Measurements from ENCODE around the gene PDYN. TPM values are rescaled to one million over a fixed set of nuclear protein-coding genes. Genes with fewer than 3 reads are reported as not detected.

Gene PDYN
- total and polyA plus RNA-seq, 4 donors: not detected

DNA sequence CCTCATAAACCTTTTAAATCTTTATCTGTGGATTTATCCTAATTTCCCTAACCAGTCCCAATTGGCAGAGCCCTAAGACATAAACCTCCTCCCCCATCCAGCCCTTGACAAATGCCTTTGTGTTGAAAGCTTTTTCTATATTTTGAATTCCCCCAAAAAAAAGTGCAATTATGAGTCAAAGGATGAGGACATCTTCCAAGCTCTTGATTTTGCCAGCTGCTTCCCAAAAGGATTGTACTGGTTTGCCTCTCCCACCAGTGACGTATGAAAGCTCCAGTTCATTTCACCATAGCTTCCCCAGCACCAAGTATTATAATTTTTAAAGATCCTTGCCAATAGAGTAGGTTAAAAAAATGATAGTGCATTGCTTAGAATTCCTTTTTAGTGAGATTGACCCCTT lies 59.7 kb downstream of the PDYN start:
- ATAC-seq (ENCODE audit: insufficient read depth, low FRiP score) (no peak), DNase-seq (no peak)
- 47 to 58% methylated on average over 1 of the region's 1 CpG for WGBS, 2 donors
- Histone ChIP-seq H3K27me3 (ENCODE audit: control insufficient read depth in 3 of 3, insufficient read depth in 3 of 3, low read length in 2 of 3) (peaks cover 0 to 9% (median 0%) of the 10 kb centered on the region in 3 donors), H3K4me3 (no peak overlapping the region), H3K9ac (ENCODE audit: insufficient read depth in 1 of 2, low read length in 2 of 2) (no peak overlapping the region), H3K27ac (ENCODE audit: low read depth in 1 of 2, low read length in 1 of 2) (peak overlapping the region in 1 of 2 donors; percentile 47), H3K4me1 (ENCODE audit: control insufficient read depth in 5 of 5, insufficient read depth in 5 of 5, low read length in 5 of 5) (peaks cover 0 to 6% (median 0%) of the 10 kb centered on the region in 5 donors), H3K9me3 (ENCODE audit: control insufficient read depth in 4 of 4, insufficient read depth in 3 of 4, low read length in 3 of 4) (peaks cover 0 to 2% (median 0%) of the 10 kb centered on the region in 4 donors), H3K36me3 (ENCODE audit: control insufficient read depth in 4 of 4, insufficient read depth in 4 of 4, low read length in 4 of 4) (peaks cover 0 to 6% (median 0%) of the 10 kb centered on the region in 4 donors)
- TF ChIP-seq, protein P1, sequence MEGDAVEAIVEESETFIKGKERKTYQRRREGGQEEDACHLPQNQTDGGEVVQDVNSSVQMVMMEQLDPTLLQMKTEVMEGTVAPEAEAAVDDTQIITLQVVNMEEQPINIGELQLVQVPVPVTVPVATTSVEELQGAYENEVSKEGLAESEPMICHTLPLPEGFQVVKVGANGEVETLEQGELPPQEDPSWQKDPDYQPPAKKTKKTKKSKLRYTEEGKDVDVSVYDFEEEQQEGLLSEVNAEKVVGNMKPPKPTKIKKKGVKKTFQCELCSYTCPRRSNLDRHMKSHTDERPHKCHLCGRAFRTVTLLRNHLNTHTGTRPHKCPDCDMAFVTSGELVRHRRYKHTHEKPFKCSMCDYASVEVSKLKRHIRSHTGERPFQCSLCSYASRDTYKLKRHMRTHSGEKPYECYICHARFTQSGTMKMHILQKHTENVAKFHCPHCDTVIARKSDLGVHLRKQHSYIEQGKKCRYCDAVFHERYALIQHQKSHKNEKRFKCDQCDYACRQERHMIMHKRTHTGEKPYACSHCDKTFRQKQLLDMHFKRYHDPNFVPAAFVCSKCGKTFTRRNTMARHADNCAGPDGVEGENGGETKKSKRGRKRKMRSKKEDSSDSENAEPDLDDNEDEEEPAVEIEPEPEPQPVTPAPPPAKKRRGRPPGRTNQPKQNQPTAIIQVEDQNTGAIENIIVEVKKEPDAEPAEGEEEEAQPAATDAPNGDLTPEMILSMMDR (IDR thresholded peaks at IDR 0.05; ENCODE audit: control extremely low read depth, extremely low read depth): no peak

DNA sequence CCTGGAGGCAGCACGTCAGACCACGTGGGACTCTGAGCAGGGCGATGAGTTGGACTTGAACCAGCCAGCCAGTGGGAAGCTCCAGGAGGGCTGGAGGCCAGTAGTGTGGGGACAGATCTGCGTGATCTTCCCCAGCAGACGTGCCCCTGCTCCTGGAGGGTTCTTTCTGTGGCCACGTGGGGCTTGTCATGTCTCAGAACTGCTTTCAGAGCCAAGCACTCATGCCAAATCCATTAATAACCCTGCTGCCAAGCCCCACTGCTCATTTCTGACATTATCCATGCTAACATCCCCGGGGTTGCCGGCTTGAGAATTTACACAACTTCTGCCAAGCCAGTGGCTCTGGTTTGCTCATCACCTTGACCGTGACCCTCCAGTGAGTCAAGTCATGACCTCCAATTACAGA lies 60.4 kb downstream of the PDYN start:
- ATAC-seq (ENCODE audit: insufficient read depth, low FRiP score) (peak; percentile 28), DNase-seq (peak in 2 of 3 donors; percentile 7 to 39)
- Histone ChIP-seq H3K27ac (ENCODE audit: low read depth in 1 of 2, low read length in 1 of 2) (peak overlapping the region; percentile 24 to 27), H3K4me1 (ENCODE audit: control insufficient read depth in 5 of 5, insufficient read depth in 5 of 5, low read length in 5 of 5) (peaks cover 0 to 6% (median 0%) of the 10 kb centered on the region in 5 donors), H3K9me3 (ENCODE audit: control insufficient read depth in 4 of 4, insufficient read depth in 3 of 4, low read length in 3 of 4) (peaks cover 0 to 2% (median 0%) of the 10 kb centered on the region in 4 donors), H3K4me3 (no peak overlapping the region), H3K27me3 (ENCODE audit: control insufficient read depth in 3 of 3, insufficient read depth in 3 of 3, low read length in 2 of 3) (peaks cover 0 to 9% (median 0%) of the 10 kb centered on the region in 3 donors), H3K36me3 (ENCODE audit: control insufficient read depth in 4 of 4, insufficient read depth in 4 of 4, low read length in 4 of 4) (peaks cover 0 to 5% (median 0%) of the 10 kb centered on the region in 4 donors), H3K9ac (ENCODE audit: insufficient read depth in 1 of 2, low read length in 2 of 2) (no peak overlapping the region)
- 53 to 71% methylated on average over 9 of the region's 9 CpGs for WGBS, 2 donors
- TF ChIP-seq, protein P1 (IDR thresholded peaks at IDR 0.05; ENCODE audit: control extremely low read depth, extremely low read depth): no peak

DNA sequence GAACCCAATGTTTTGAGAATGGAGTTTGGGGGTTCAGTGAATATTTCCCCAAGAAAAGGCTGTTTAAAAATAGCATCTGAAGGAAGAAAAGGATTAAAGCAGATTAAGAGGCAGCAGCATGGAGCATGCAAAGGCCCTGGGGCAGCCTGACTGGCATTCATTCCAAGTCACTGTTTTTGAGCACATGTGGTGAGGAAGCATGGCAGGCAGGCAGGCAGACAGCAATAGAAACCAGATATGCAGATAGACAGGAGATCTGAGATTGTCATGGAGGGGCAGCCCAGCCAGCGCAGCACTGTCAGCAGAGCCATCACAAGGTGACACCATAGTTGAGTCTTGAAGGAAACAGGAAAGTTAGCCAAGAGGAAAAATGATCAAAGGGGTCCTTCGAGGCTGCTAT lies 60.9 kb downstream of the PDYN start:
- TF ChIP-seq, protein P1 (IDR thresholded peaks at IDR 0.05; ENCODE audit: control extremely low read depth, extremely low read depth): no peak
- no peak for ATAC-seq (ENCODE audit: insufficient read depth, low FRiP score)
- H3K27ac ChIP-seq (ENCODE audit: low read depth in 1 of 2, low read length in 1 of 2): peak overlapping the region in 1 of 2 donors; percentile 24

DNA sequence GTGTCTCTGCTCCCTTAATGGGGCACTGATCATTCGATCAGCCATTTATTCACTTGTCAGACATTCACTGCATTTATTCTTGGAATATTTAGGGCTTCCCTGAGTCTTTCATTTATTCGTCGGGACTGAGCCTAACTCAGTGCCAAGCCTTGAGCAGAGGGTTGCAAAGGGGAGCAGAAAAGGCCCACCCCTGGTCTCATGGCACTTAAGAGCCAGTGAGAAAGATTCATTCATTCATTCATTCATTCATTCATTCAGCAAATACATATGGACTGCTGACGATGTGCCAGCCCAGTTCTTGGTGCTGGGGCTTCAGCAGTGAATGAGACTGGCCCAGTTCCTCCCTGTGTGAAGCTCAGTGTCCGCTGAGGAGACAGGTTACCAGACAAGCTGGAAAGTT lies 62.0 kb downstream of the PDYN start:
- WGBS, 2 donors: 84 to 95% methylated on average over 5 of the region's 5 CpGs
- ATAC-seq (ENCODE audit: insufficient read depth, low FRiP score) (no peak), DNase-seq (no peak)
- TF ChIP-seq, protein P1 (IDR thresholded peaks at IDR 0.05; ENCODE audit: control extremely low read depth, extremely low read depth): no peak
- Histone ChIP-seq H3K9ac (ENCODE audit: insufficient read depth in 1 of 2, low read length in 2 of 2) (no peak overlapping the region), H3K36me3 (ENCODE audit: control insufficient read depth in 4 of 4, insufficient read depth in 4 of 4, low read length in 4 of 4) (peaks cover 0 to 3% (median 0%) of the 10 kb centered on the region in 4 donors), H3K4me3 (no peak overlapping the region), H3K27ac (ENCODE audit: low read depth in 1 of 2, low read length in 1 of 2) (no peak overlapping the region), H3K9me3 (ENCODE audit: control insufficient read depth in 4 of 4, insufficient read depth in 3 of 4, low read length in 3 of 4) (peaks cover 0 to 2% (median 0%) of the 10 kb centered on the region in 4 donors), H3K4me1 (ENCODE audit: control insufficient read depth in 5 of 5, insufficient read depth in 5 of 5, low read length in 5 of 5) (peaks cover 0 to 6% (median 0%) of the 10 kb centered on the region in 5 donors), H3K27me3 (ENCODE audit: control insufficient read depth in 3 of 3, insufficient read depth in 3 of 3, low read length in 2 of 3) (peaks cover 0 to 9% (median 0%) of the 10 kb centered on the region in 3 donors)

More for the DNA sequence above, 60.9 kb downstream of the PDYN start:
- peaks cover 0 to 6% (median 0%) of the 10 kb centered on the region in 5 donors for H3K4me1 ChIP-seq (ENCODE audit: control insufficient read depth in 5 of 5, insufficient read depth in 5 of 5, low read length in 5 of 5)
- peaks cover 0 to 9% (median 0%) of the 10 kb centered on the region in 3 donors for H3K27me3 ChIP-seq (ENCODE audit: control insufficient read depth in 3 of 3, insufficient read depth in 3 of 3, low read length in 2 of 3)
- peaks cover 0 to 2% (median 0%) of the 10 kb centered on the region in 4 donors for H3K9me3 ChIP-seq (ENCODE audit: control insufficient read depth in 4 of 4, insufficient read depth in 3 of 4, low read length in 3 of 4)
- 70 to 85% methylated on average over 2 of the region's 2 CpGs for WGBS, 2 donors
- H3K9ac ChIP-seq (ENCODE audit: insufficient read depth in 1 of 2, low read length in 2 of 2): no peak overlapping the region
- H3K36me3 ChIP-seq (ENCODE audit: control insufficient read depth in 4 of 4, insufficient read depth in 4 of 4, low read length in 4 of 4): peaks cover 0 to 5% (median 0%) of the 10 kb centered on the region in 4 donors
- H3K4me3 ChIP-seq: no peak overlapping the region
- no peak for DNase-seq
